Measurements from ENCODE around the gene SLC25A23. TPM values are rescaled to one million over a fixed set of nuclear protein-coding genes. Genes with fewer than 3 reads are reported as not detected.

The SLC25A23 gene
- total and polyA plus RNA-seq, 10 of the 15 experiments (the other 5 are each of a cell fraction or from before 2014, with no cell fraction given): 10.2 to 85.8 (median 50.0) TPM

DNA sequence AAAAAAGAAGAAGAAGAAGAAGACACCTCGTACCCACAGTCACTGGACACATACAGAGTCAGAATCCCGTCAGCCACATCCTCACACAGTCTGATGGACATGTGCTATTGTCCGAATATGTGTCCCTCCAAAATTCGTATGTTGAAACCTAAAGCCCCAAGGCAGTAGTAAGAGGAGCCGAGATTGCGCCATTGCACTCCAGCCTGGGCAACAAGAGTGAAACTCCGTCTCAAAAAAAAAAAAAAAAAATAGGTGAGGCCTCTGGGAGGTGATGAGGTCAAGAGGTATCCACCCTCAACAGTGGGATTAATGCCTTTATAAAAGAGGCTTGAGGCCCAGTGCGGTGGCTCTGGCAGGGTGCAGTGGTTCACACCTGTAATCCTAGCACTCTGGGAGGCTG is 24.6 kb upstream of the SLC25A23 start:
- Histone ChIP-seq H3K36me3 (ENCODE audit: control insufficient read depth in 2 of 2, insufficient read depth in 2 of 2, low read length in 1 of 2) (no peaks in the 10 kb centered on the region), H3K79me2 (ENCODE audit: control insufficient read depth, insufficient read depth, low read length) (peaks cover 16% of the 10 kb centered on the region), H3K4me2 (ENCODE audit: control insufficient read depth, insufficient read depth) (no peak overlapping the region), H3K4me1 (ENCODE audit: control insufficient read depth, insufficient read depth, low read length) (peaks cover 13% of the 10 kb centered on the region), H2AFZ (ENCODE audit: control insufficient read depth, low read depth, low read length) (no peak overlapping the region), H3K4me3 (no peak overlapping the region), H3K27ac (ENCODE audit: control insufficient read depth, insufficient read depth) (no peak overlapping the region), H4K20me1 (ENCODE audit: control insufficient read depth, insufficient read depth) (no peaks in the 10 kb centered on the region), H3K9me3 (replicated peaks; ENCODE audit: control insufficient read depth, insufficient read depth, low read length) (no peaks in the 10 kb centered on the region), H3K27me3 (replicated peaks in 1 of 2; ENCODE audit: control insufficient read depth in 2 of 2, insufficient read depth in 2 of 2, low read length in 1 of 2) (no peaks in the 10 kb centered on the region), H3K9ac (ENCODE audit: control insufficient read depth, insufficient read depth, low read length) (no peak overlapping the region)
- in situ Hi-C loops (cut with MboI) (no loop called here), intact Hi-C loops (cut with micrococcal nuclease; ENCODE audit: unreplicated experiment) (no loop called here)
- ChIA-PET CTCF (interaction anchor here (1.4 kb wide), 1 partner anchor 15 kb away, joined by 3 read pairs; no protein-coding TSS in a partner anchor), POLR2A (interaction anchor here (0.6 kb wide), 1 partner anchor 60 kb away, joined by 3 read pairs; no protein-coding TSS in a partner anchor), RAD21 (ENCODE audit: unreplicated experiment) (no interaction called here), SMC1A (ENCODE audit: uncharacterized antibody, unreplicated experiment) (no interaction called here)
- DNase-seq (ENCODE audit: low read depth, low spot score) (no peak), FAIRE-seq (no peak), ATAC-seq (no peak)
- BruUV-seq (replicated peaks): no TSS peak
- WGBS (ENCODE audit: insufficient coverage, insufficient replicate concordance, low lambda C conversion rate, missing lambda C conversion rate): 86% methylated on average over 8 of the region's 8 CpGs
- TF ChIP-seq ZBTB4 (CRISPR knock-in tag; IDR thresholded peaks at IDR 0.05) (no peak), MTA3 (IDR thresholded peaks at IDR 0.05; ENCODE audit: borderline replicate concordance, low read length) (no peak), CREB1 (IDR thresholded peaks at IDR 0.05; ENCODE audit: low read depth) (no peak), NR2C2 (IDR thresholded peaks at IDR 0.05; ENCODE audit: borderline replicate concordance, control insufficient read depth, insufficient read length, low read depth) (no peak), SIN3A (IDR thresholded peaks at IDR 0.05; ENCODE audit: low read depth, low read length) (no peak), SMC3 (IDR thresholded peaks at IDR 0.05; ENCODE audit: borderline replicate concordance, low read length) (no peak), FOXK2 (IDR thresholded peaks at IDR 0.05) (no peak), SUPT20H (IDR thresholded peaks at IDR 0.05; ENCODE audit: borderline replicate concordance, control insufficient read depth, low read depth, low read length) (no peak)
